Mesothelial cell of epicardium (in vitro differentiated cells): ENCODE results near the gene GPR62. TPM values are rescaled to one million over a fixed set of nuclear protein-coding genes. Genes with fewer than 3 reads are reported as not detected.

Experiments used
- DNase-seq, 2 experiments: peaks; one replicate each; pipeline ENCODE4 v3.0.0; 2021; ENCODE audit warnings: low spot score in 2 of 2; ENCODE audit not compliant: unreplicated experiment in 2 of 2
- H3K27ac Mint-ChIP-seq: 2 replicates; pipeline ENCODE4 v1.8.0; 2021; ENCODE audit warnings: mixed read lengths
- H3K27me3 Mint-ChIP-seq: 2 replicates; pipeline ENCODE4 v1.8.0; 2021; ENCODE audit warnings: low read depth, mixed read lengths
- H3K36me3 Mint-ChIP-seq: 2 replicates; pipeline ENCODE4 v1.8.0; 2021; ENCODE audit warnings: mixed read lengths
- H3K4me1 Mint-ChIP-seq: 2 replicates; pipeline ENCODE4 v1.8.0; 2021; ENCODE audit warnings: mixed read lengths
- H3K4me3 Mint-ChIP-seq: 2 replicates; pipeline ENCODE4 v1.8.0; 2021; ENCODE audit warnings: mild to moderate bottlenecking, moderate library complexity, mixed read lengths
- H3K9me3 Mint-ChIP-seq: 2 replicates; pipeline ENCODE4 v1.8.0; 2021; ENCODE audit warnings: mixed read lengths
- total RNA-seq: library from RNA; stranded (reverse); gene quantifications from 3 replicates; pipeline ENCODE4 v1.2.1, GENCODE V29; 2021
- TF ChIP-seq, protein P1 (sequence below): fragments of 200-600 bp; sonication (generic); IDR thresholded peaks from one replicate; pipeline ENCODE4 v1.5.0; 2021; ENCODE audit warnings: antibody characterized with exemption; ENCODE audit not compliant: unreplicated experiment

The GPR62 gene
- total RNA-seq, 1 donor from 2014 or later: 0.22 TPM

DNA sequence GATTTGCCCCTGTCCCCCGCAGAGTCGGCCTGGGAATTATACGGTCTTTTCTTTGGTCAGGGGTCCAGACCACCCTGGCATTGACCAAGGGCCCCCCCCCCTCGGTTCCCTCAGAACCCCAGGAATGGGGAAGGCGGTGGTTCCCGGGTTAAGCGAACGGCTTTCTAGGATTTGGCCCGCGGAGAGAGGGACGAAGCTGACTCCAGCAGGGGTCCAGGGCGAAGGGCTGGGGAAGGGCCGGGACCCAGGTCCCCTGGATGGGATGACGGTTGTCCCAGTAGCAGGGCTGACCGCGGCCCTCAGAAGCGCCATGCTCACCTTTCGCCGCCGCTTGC, 13.8 kb upstream of the GPR62 start:
- peak overlapping the region; percentile 73 for H3K27ac Mint-ChIP-seq
- TF ChIP-seq, protein P1, sequence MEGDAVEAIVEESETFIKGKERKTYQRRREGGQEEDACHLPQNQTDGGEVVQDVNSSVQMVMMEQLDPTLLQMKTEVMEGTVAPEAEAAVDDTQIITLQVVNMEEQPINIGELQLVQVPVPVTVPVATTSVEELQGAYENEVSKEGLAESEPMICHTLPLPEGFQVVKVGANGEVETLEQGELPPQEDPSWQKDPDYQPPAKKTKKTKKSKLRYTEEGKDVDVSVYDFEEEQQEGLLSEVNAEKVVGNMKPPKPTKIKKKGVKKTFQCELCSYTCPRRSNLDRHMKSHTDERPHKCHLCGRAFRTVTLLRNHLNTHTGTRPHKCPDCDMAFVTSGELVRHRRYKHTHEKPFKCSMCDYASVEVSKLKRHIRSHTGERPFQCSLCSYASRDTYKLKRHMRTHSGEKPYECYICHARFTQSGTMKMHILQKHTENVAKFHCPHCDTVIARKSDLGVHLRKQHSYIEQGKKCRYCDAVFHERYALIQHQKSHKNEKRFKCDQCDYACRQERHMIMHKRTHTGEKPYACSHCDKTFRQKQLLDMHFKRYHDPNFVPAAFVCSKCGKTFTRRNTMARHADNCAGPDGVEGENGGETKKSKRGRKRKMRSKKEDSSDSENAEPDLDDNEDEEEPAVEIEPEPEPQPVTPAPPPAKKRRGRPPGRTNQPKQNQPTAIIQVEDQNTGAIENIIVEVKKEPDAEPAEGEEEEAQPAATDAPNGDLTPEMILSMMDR: no peak
- no peaks in the 10 kb centered on the region for H3K9me3 Mint-ChIP-seq
- peaks cover 22% of the 10 kb centered on the region for H3K4me1 Mint-ChIP-seq
- no peak for DNase-seq
- H3K4me3 Mint-ChIP-seq: peak overlapping the region; percentile 82
- H3K27me3 Mint-ChIP-seq: no peaks in the 10 kb centered on the region
- H3K36me3 Mint-ChIP-seq: no peaks in the 10 kb centered on the region

DNA sequence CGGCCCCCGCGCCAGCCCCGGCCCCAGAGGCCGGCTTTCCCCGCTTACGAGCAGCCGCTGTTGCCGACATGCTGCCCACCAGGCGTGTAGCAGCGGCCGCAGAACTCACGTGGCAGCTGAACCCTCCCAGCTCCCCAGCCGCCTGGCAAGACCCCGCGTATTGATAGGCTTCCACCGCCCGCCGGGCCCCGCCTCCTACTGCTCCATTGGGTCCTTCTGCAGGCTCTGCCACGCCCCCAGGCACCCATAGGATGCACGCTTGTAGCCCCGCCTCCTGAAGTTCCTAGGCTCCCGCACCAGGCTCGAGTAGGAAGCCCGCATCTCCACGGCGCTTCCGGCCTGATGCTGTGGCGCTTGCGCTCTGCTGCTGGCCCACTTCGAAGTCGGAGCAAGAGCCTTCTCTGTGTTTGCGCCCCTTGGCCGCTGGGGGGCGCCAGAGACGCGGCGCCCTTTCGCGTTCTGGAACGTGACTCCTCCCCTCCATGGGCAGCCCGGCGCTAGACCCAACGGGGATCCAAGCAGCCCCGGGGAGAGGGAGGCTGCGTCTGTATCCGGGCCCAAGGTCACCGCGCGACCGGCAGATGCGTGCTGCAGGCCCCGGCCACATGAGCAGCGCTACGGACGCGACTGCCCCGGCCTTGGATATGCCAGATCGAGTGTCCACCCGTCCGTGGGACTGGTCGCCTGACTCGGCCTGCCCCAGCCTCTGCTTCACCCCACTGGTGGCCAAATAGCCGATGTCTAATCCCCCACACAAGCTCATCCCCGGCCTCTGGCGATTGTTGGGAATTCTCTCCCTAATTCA, 13.2 kb upstream of the GPR62 start, which contains the start of the genes PARP3 and RRP9:
TSS of gene PARP3 (plus strand) at position 566 of the 805 bp plus-strand sequence. CDS start 993 bp downstream, outside the sequence.
TSS of gene RRP9 (minus strand) at position 107 of the 805 bp plus-strand sequence. CDS start at position 70, 37 bp downstream.
- Mint-ChIP-seq H3K27ac (peak within 1 kb of the TSS; percentile 82), H3K9me3 (no peaks in the 10 kb centered on the region), H3K36me3 (no peaks in the 10 kb centered on the region), H3K4me3 (peak within 1 kb of the TSS; percentile 82), H3K27me3 (no peaks in the 10 kb centered on the region), H3K4me1 (peaks cover 22% of the 10 kb centered on the region)
- TF ChIP-seq, protein P1: peak; percentile 100
- DNase-seq: peak; percentile 99

DNA sequence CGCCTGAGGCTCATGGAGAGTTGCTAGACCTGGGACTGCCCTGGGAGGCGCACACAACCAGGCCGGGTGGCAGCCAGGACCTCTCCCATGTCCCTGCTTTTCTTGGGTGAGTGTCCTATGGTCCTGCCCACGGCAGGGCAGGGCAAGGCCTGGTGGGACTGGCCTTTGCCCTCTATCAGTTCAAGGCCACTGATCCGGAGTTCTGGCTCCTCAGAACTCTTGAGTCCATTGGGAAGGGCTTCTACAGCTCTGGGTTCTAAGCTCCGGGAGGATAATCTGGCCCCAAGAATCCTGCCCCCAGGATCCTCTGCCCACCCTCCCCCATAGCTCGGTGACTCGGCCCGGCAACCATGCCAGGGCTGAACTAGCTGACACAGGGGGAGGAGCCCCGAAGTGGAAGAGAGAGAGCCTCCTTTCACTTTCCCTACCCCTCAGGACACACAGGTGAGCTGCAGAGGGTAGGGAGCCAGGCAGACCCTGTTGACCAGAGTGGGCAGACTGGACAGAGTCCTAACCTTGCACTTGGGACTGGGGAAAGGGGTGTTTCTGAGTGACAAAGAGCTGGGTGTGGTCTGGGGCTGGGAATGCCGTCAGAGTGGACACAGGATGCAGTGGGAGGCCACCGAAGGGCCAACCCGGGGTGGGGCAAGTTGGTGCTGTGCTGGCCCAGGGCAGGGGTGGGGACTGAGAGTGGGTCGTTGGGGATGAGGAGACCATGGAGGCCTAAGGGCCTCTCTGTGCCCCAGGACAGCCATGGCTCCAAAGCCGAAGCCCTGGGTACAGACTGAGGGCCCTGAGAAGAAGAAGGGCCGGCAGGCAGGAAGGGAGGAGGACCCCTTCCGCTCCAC, 12.4 kb upstream of the GPR62 start:
- H3K27me3 Mint-ChIP-seq: no peaks in the 10 kb centered on the region
- TF ChIP-seq, protein P1: no peak
- peak overlapping the region; percentile 82 for H3K4me3 Mint-ChIP-seq
- H3K9me3 Mint-ChIP-seq: no peaks in the 10 kb centered on the region
- peak overlapping the region; percentile 82 for H3K27ac Mint-ChIP-seq
- DNase-seq: no peak
- no peaks in the 10 kb centered on the region for H3K36me3 Mint-ChIP-seq
- peaks cover 22% of the 10 kb centered on the region for H3K4me1 Mint-ChIP-seq

DNA sequence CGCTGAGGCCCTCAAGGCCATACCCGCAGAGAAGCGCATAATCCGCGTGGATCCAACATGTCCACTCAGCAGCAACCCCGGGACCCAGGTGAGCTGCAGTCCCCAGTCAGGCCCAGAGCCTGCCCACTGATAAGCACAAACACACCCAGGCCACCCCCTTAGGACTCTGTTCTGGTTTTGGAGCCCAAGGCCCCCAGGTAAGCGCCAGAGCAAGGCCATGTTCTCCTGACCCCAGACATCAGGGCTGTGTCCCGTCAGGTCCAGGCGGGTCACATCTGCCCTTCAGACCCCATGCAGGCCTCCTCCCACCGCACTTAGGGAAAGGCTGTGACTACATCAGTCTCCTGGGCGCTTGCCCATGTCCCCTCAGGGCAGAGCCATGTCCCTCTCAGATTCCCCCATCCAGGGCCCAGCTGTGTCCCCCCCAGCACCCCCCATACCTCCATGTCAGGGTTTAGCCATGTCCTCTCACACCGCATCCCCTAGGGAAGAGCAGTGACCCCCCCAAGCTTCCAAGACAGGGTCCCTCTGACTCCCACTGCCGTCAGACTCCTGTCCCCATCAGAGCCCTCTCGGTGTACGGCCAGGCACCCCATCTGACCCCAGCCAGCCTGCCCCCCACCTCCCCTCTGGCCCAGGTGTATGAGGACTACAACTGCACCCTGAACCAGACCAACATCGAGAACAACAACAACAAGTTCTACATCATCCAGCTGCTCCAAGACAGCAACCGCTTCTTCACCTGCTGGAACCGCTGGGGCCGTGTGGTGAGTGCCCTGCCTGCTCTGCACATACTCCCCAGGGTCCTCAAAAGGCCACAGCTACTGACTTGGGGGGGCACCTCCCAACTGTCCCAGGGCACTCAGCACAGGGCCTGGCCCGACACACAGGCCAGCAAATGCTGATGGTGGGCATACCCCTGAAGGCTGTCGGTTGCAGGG, 11.5 kb upstream of the GPR62 start:
- Mint-ChIP-seq H3K4me3 (no peak overlapping the region), H3K4me1 (peaks cover 22% of the 10 kb centered on the region), H3K36me3 (no peaks in the 10 kb centered on the region), H3K27ac (peak overlapping the region; percentile 12), H3K9me3 (no peaks in the 10 kb centered on the region), H3K27me3 (no peaks in the 10 kb centered on the region)
- no peak for DNase-seq
- TF ChIP-seq, protein P1: no peak

DNA sequence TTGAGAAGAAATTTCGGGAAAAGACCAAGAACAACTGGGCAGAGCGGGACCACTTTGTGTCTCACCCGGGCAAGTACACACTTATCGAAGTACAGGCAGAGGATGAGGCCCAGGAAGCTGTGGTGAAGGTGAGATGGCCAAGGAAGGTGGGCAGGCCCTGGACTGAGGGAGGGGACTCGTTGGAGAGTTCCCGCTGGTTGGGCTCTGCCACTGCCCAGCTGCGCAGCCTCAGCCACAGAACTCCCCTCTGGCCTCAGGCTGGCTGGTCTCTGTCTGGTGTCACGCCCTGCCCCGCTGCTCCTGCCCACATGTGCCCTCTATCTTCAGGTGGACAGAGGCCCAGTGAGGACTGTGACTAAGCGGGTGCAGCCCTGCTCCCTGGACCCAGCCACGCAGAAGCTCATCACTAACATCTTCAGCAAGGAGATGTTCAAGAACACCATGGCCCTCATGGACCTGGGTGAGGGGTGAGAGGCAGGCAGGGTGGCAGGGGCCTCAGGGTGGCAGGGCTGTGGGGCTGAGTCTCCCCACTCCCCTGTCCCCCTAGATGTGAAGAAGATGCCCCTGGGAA, 10.6 kb upstream of the GPR62 start:
- Mint-ChIP-seq H3K4me1 (peaks cover 22% of the 10 kb centered on the region), H3K4me3 (no peak overlapping the region), H3K9me3 (no peaks in the 10 kb centered on the region), H3K27ac (no peak overlapping the region), H3K27me3 (no peaks in the 10 kb centered on the region), H3K36me3 (no peaks in the 10 kb centered on the region)
- no peak for DNase-seq
- TF ChIP-seq, protein P1: no peak
